H9 (cell line): ENCODE data around the gene TUBB2B. TPM values are rescaled to one million over a fixed set of nuclear protein-coding genes. Genes with fewer than 3 reads are reported as not detected.

ENCODE experiments used
- DNase-seq: peaks from one replicate; pipeline ENCODE4 v3.0.0-alpha.2; 2017
- H2AFZ ChIP-seq: one replicate; pipeline ENCODE4 v1.6.1; 2013; ENCODE audit warnings: mild to moderate bottlenecking, low read length, control low read depth, moderate library complexity
- H2AK5ac ChIP-seq: 2 replicates; pipeline ENCODE4 v1.6.1; 2013; ENCODE audit warnings: low read length, control low read depth, mixed read lengths; ENCODE audit not compliant: insufficient read length
- H2BK120ac ChIP-seq: one replicate; pipeline ENCODE4 v1.6.1; 2013; ENCODE audit warnings: low read depth, mild to moderate bottlenecking, low read length, control low read depth, inconsistent platforms; ENCODE audit not compliant: poor library complexity, severe bottlenecking
- H2BK12ac ChIP-seq: 2 replicates; pipeline ENCODE4 v1.6.1; 2013; ENCODE audit warnings: low read length, control low read depth, mixed read lengths, low read depth; ENCODE audit not compliant: insufficient read length
- H2BK15ac ChIP-seq: 2 replicates; pipeline ENCODE4 v1.6.1; 2013; ENCODE audit warnings: low read depth, low read length, control low read depth
- H2BK20ac ChIP-seq: one replicate; pipeline ENCODE4 v1.6.1; 2013; ENCODE audit warnings: low read depth, mild to moderate bottlenecking, low read length, control low read depth, inconsistent platforms; ENCODE audit not compliant: poor library complexity, severe bottlenecking
- H2BK5ac ChIP-seq: 2 replicates; pipeline ENCODE4 v1.6.1; 2013; ENCODE audit warnings: low read length, control low read depth, mixed read lengths; ENCODE audit not compliant: insufficient read length
- H3K14ac ChIP-seq: 2 replicates; pipeline ENCODE4 v1.6.1; 2013; ENCODE audit warnings: low read length, control low read depth; ENCODE audit not compliant: insufficient read depth
- H3K18ac ChIP-seq: 2 replicates; pipeline ENCODE4 v1.6.1; 2013; ENCODE audit warnings: low read depth, mild to moderate bottlenecking, mixed read lengths, low read length, control low read depth; ENCODE audit not compliant: insufficient read length
- H3K23ac ChIP-seq: 2 replicates; pipeline ENCODE4 v1.6.1; 2013; ENCODE audit warnings: low read length, control low read depth, mixed read lengths, low read depth; ENCODE audit not compliant: insufficient read length
- H3K23me2 ChIP-seq: 2 replicates; pipeline ENCODE4 v1.6.1; 2013; ENCODE audit warnings: low read depth, mild to moderate bottlenecking, mixed read lengths, low read length, control low read depth; ENCODE audit not compliant: insufficient read length, poor library complexity, severe bottlenecking
- H3K27ac ChIP-seq: 2 replicates; pipeline ENCODE4 v1.5.1; 2013; ENCODE audit warnings: low read length, control low read depth, mixed read lengths, low read depth; ENCODE audit not compliant: insufficient read length
- H3K27me3 ChIP-seq: 2 replicates; pipeline ENCODE4 v1.6.1; 2013; ENCODE audit warnings: low read length, control low read depth, inconsistent platforms; ENCODE audit not compliant: insufficient read depth
- H3K4ac ChIP-seq: 2 replicates; pipeline ENCODE4 v1.6.1; 2013; ENCODE audit warnings: low read depth, mild to moderate bottlenecking, control low read depth, inconsistent platforms, low read length, moderate library complexity
- H3K4me1 ChIP-seq: 2 replicates; pipeline ENCODE4 v1.6.1; 2013; ENCODE audit warnings: low read length, control low read depth, inconsistent platforms; ENCODE audit not compliant: insufficient read depth
- H3K4me2 ChIP-seq: 2 replicates; pipeline ENCODE4 v1.6.1; 2013; ENCODE audit warnings: low read length, control low read depth, mixed read lengths; ENCODE audit not compliant: insufficient read length, insufficient read depth
- H3K56ac ChIP-seq: 2 replicates; pipeline ENCODE4 v1.6.1; 2013; ENCODE audit warnings: low read depth, mild to moderate bottlenecking, mixed read lengths, low read length, control low read depth; ENCODE audit not compliant: insufficient read length
- H3K79me1 ChIP-seq: 2 replicates; pipeline ENCODE4 v1.6.1; 2013; ENCODE audit warnings: low read depth, mild to moderate bottlenecking, moderate library complexity, low read length, control low read depth, inconsistent platforms; ENCODE audit not compliant: insufficient read depth, poor library complexity, severe bottlenecking
- H3K79me2 ChIP-seq: 2 replicates; pipeline ENCODE4 v1.6.1; 2013; ENCODE audit warnings: low read length, control low read depth, inconsistent platforms; ENCODE audit not compliant: insufficient read depth
- H3K9ac ChIP-seq: 2 replicates; pipeline ENCODE4 v1.6.1; 2013; ENCODE audit warnings: low read length, control low read depth, mixed read lengths; ENCODE audit not compliant: insufficient read length; ENCODE audit errors: extremely low read depth
- H3K9me3 ChIP-seq: one replicate; pipeline ENCODE4 v1.6.1; 2013; ENCODE audit warnings: low read depth, low read length, inconsistent platforms; ENCODE audit not compliant: control insufficient read depth
- H3T11ph ChIP-seq: one replicate; pipeline ENCODE4 v1.6.1; 2013; ENCODE audit warnings: mild to moderate bottlenecking, low read length, control low read depth, inconsistent platforms
- H4K20me1 ChIP-seq: one replicate; pipeline ENCODE4 v1.6.1; 2013; ENCODE audit not compliant: control insufficient read depth, insufficient read length, insufficient read depth
- H4K5ac ChIP-seq: 2 replicates; pipeline ENCODE4 v1.6.1; 2013; ENCODE audit warnings: low read depth, mild to moderate bottlenecking, mixed read lengths, low read length, control low read depth; ENCODE audit not compliant: insufficient read length
- H4K8ac ChIP-seq: replicated peaks from 2 replicates; pipeline ENCODE4 v1.6.1; 2013; ENCODE audit warnings: low read length, control low read depth, mixed read lengths, low read depth; ENCODE audit not compliant: insufficient read length
- H4K91ac ChIP-seq: 2 replicates; pipeline ENCODE4 v1.6.1; 2013; ENCODE audit warnings: low read depth, mild to moderate bottlenecking, moderate library complexity, mixed read lengths, low read length, control low read depth; ENCODE audit not compliant: insufficient read length
- H3K27ac Mint-ChIP-seq, 3 experiments: 2 replicates in 2 of 3; 3 replicates in 1 of 3; pipeline ENCODE4 v1.8.0; 2020 to 2021; ENCODE audit warnings: mixed read lengths in 3 of 3, mild to moderate bottlenecking in 1 of 3, moderate library complexity in 1 of 3
- H3K27me3 Mint-ChIP-seq: 2 replicates; pipeline ENCODE4 v1.8.0; 2021; ENCODE audit warnings: low read depth, mild to moderate bottlenecking, moderate library complexity, mixed read lengths
- H3K36me3 Mint-ChIP-seq, 3 experiments: 2 replicates in 2 of 3; 3 replicates in 1 of 3; pipeline ENCODE4 v1.8.0; 2020 to 2021; ENCODE audit warnings: low read depth in 3 of 3, mixed read lengths in 3 of 3; ENCODE audit not compliant: insufficient read depth in 1 of 3
- H3K4me1 Mint-ChIP-seq, 2 experiments: 2 replicates each; pipeline ENCODE4 v1.8.0; 2020; ENCODE audit warnings: mixed read lengths in 2 of 2
- H3K4me3 Mint-ChIP-seq, 2 experiments: 2 replicates in 1 of 2; 3 replicates in 1 of 2; pipeline ENCODE4 v1.8.0; 2020 to 2021; ENCODE audit warnings: mild to moderate bottlenecking in 2 of 2, mixed read lengths in 2 of 2, moderate library complexity in 1 of 2
- H3K9me3 Mint-ChIP-seq, 2 experiments: 2 replicates in 1 of 2; 3 replicates in 1 of 2; pipeline ENCODE4 v1.8.0; 2020; ENCODE audit warnings: mild to moderate bottlenecking in 2 of 2, mixed read lengths in 2 of 2, moderate library complexity in 1 of 2
- CTCF ChIP-seq: fragments of 200-600 bp; sonication (generic); conservative IDR thresholded peaks from 3 replicates; pipeline ENCODE4 v1.8.0; 2021; ENCODE audit warnings: antibody characterized with exemption, mild to moderate bottlenecking
- WGBS: extraction: QIAGEN DNeasy Blood & Tissue Kit; methylation state at CpG from one replicate; pipeline ENCODE4 v1.1.7; 2013; ENCODE audit warnings: missing lambda C conversion rate, low lambda C conversion rate, mixed read lengths; ENCODE audit not compliant: insufficient read length; ENCODE audit errors: extremely low coverage; 5-methylcytosine and 5-hydroxymethylcytosine counted together
- total RNA-seq: library from RNA; stranded (reverse); gene quantifications from 2 replicates; pipeline ENCODE4 v1.2.1, GENCODE V29; 2021

Gene TUBB2B
- total RNA-seq, 1 experiment from 2014 or later = 320 TPM

GRCh38 chr6:3237761-3238662 is 10.6 kb upstream of the TUBB2B start:
- Histone ChIP-seq H2BK5ac (no peak overlapping the region), H3K23ac (no peak overlapping the region), H3K79me1 (no peaks in the 10 kb centered on the region), H3K14ac (no peak overlapping the region), H4K5ac (no peak overlapping the region), H3K4ac (no peak overlapping the region), H2BK20ac (no peak overlapping the region), H4K20me1 (no peaks in the 10 kb centered on the region), H3K4me1 (peaks cover 13% of the 10 kb centered on the region; the same call in 1 of the 2 replicates), H3K9me3 (no peaks in the 10 kb centered on the region), H3K23me2 (no peaks in the 10 kb centered on the region), H2BK15ac (no peak overlapping the region), H2AFZ (no peak overlapping the region), H3K9ac (no peak overlapping the region), H3T11ph (no peak overlapping the region), H3K56ac (no peak overlapping the region), H3K79me2 (no peaks in the 10 kb centered on the region), H4K91ac (no peak overlapping the region), H3K18ac (no peak overlapping the region), H2BK12ac (no peak overlapping the region), H4K8ac (no peak overlapping the region), H3K27me3 (no peaks in the 10 kb centered on the region), H2AK5ac (no peak overlapping the region), H3K4me2 (no peak overlapping the region), H3K27ac (no peak overlapping the region), H2BK120ac (no peak overlapping the region)
- Mint-ChIP-seq H3K9me3 (no peaks in the 10 kb centered on the region), H3K27ac (no peak overlapping the region; a peak in 2 of 7 replicates), H3K36me3 (no peaks in the 10 kb centered on the region), H3K27me3 (peaks cover 5% of the 10 kb centered on the region), H3K4me3 (no peak overlapping the region; a peak in 1 of 5 replicates), H3K4me1 (peaks cover 21 to 22% of the 10 kb centered on the region in 2 experiments)
- WGBS = no CpG with 5 or more reads among the region's 24 CpGs
- TF ChIP-seq CTCF = 0 out of 3 replicates have a peak, but pooled peaks have one; percentile 15
- DNase-seq = no peak
